ENCODE data around the gene PARD6G.

The PARD6G gene

GRCh38 chr18:80189531-80189865, 57.8 kb downstream of the PARD6G start:
- DNase-seq (ENCODE audit: low read depth), result no peak

- DNase-seq (ENCODE audit: low read depth), result no peak
Observed at GRCh38 chr18:80188643-80189530, 58.4 kb downstream of the PARD6G start.

- DNase-seq (ENCODE audit: low read depth), result no peak
Observed at GRCh38 chr18:80187956-80188642, 59.2 kb downstream of the PARD6G start.

GRCh38 chr18:80185545-80185944, 61.8 kb downstream of the PARD6G start:
- no peak for DNase-seq (ENCODE audit: low read depth)

GRCh38 chr18:80184243-80184772, 63.0 kb downstream of the PARD6G start:
- DNase-seq (ENCODE audit: low read depth), result no peak

GRCh38 chr18:80183273-80184050, 63.9 kb downstream of the PARD6G start:
- no peak for DNase-seq (ENCODE audit: low read depth)

GRCh38 chr18:80182855-80183254, 64.5 kb downstream of the PARD6G start:
- DNase-seq (ENCODE audit: low read depth), result no peak

GRCh38 chr18:80181642-80182461, 65.5 kb downstream of the PARD6G start:
- DNase-seq (ENCODE audit: low read depth), result no peak

- no peak for DNase-seq (ENCODE audit: low read depth)
Observed at GRCh38 chr18:80180778-80181564, 66.3 kb downstream of the PARD6G start.

GRCh38 chr18:80179857-80180558, 67.3 kb downstream of the PARD6G start:
- DNase-seq (ENCODE audit: low read depth), result no peak

- DNase-seq (ENCODE audit: low read depth), result no peak
Observed at GRCh38 chr18:80178935-80179818, 68.1 kb downstream of the PARD6G start.

- no peak for DNase-seq (ENCODE audit: low read depth)
Observed at GRCh38 chr18:80177128-80177527, 70.2 kb downstream of the PARD6G start.

GRCh38 chr18:80176334-80177073, 70.8 kb downstream of the PARD6G start:
- DNase-seq (ENCODE audit: low read depth), result no peak

GRCh38 chr18:80175451-80176204, 71.7 kb downstream of the PARD6G start:
- no peak for DNase-seq (ENCODE audit: low read depth)

GRCh38 chr18:80173060-80173459, 74.3 kb downstream of the PARD6G start:
- DNase-seq (ENCODE audit: low read depth), result no peak

- no peak for DNase-seq (ENCODE audit: low read depth)
Observed at GRCh38 chr18:80172056-80172455, 75.3 kb downstream of the PARD6G start.

GRCh38 chr18:80171054-80171872, 76.1 kb downstream of the PARD6G start:
- DNase-seq (ENCODE audit: low read depth), result peak; percentile 90

All from amniotic epithelial cell (primary cell).